Liver (tissue), 3 donors: ENCODE measurements around the gene ABCA3.

ENCODE experiments used
- ATF3 ChIP-seq: IDR thresholded peaks from 2 replicates; pipeline ENCODE4 v1.6.1; 2016; ENCODE audit warnings: antibody characterized with exemption
- CTCF ChIP-seq: fragments of 150-350 bp; IDR thresholded peaks from 2 replicates; pipeline ENCODE4 v1.5.1; 2017; ENCODE audit warnings: improper control_type of control experiment, low read depth, low read length; ENCODE audit not compliant: missing input control
- EGR1 ChIP-seq, 2 donors: IDR thresholded peaks; 2 replicates each; pipeline ENCODE4 v1.6.1; 2016 to 2018; ENCODE audit warnings: antibody characterized with exemption in 2 of 2, low read depth in 2 of 2
- FOXA1 ChIP-seq: IDR thresholded peaks from 2 replicates; pipeline ENCODE4 v1.6.1; 2016; ENCODE audit warnings: antibody characterized with exemption
- GABPA ChIP-seq, 2 donors: IDR thresholded peaks in 1 of 2; conservative IDR thresholded peaks in 1 of 2; 2 replicates each; pipeline ENCODE4 v1.6.1; 2016; ENCODE audit warnings: antibody characterized with exemption in 2 of 2, mild to moderate bottlenecking in 1 of 2, moderate library complexity in 1 of 2
- JUND ChIP-seq, 2 donors: IDR thresholded peaks; 2 replicates each; pipeline ENCODE4 v1.6.1; 2016; ENCODE audit warnings: antibody characterized with exemption in 2 of 2
- NR2F2 ChIP-seq: IDR thresholded peaks from 2 replicates; pipeline ENCODE4 v1.6.1; 2016; ENCODE audit warnings: antibody characterized with exemption
- RAD21 ChIP-seq, 2 donors: IDR thresholded peaks; 2 replicates each; pipeline ENCODE4 v1.6.1; 2016; ENCODE audit warnings: antibody characterized with exemption in 2 of 2, mild to moderate bottlenecking in 2 of 2
- TAF1 ChIP-seq: conservative IDR thresholded peaks from 2 replicates; pipeline ENCODE4 v1.6.1; 2016; ENCODE audit warnings: antibody characterized with exemption, mild to moderate bottlenecking
- YY1 ChIP-seq: IDR thresholded peaks from 2 replicates; pipeline ENCODE4 v1.6.1; 2016; ENCODE audit warnings: antibody characterized with exemption, mild to moderate bottlenecking
- ZBTB33 ChIP-seq: IDR thresholded peaks from 2 replicates; pipeline ENCODE4 v1.6.1; 2016; ENCODE audit warnings: antibody characterized with exemption
- TF ChIP-seq, protein P1 (sequence below): IDR thresholded peaks from 2 replicates; pipeline ENCODE4 v1.6.1; 2016; ENCODE audit warnings: antibody characterized with exemption
- donor health status: healthy.
- donor health status: healthy.

- TF ChIP-seq FOXA1: no peak
- TF ChIP-seq, protein P1, sequence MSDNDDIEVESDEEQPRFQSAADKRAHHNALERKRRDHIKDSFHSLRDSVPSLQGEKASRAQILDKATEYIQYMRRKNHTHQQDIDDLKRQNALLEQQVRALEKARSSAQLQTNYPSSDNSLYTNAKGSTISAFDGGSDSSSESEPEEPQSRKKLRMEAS: no peak
- TF ChIP-seq EGR1 (IDR thresholded peaks at IDR 0.05; ENCODE audit: low read depth in 2 of 2): no peak
- TF ChIP-seq CTCF: no peak
- TF ChIP-seq TAF1: no peak
- no peak for TF ChIP-seq RAD21 (IDR thresholded peaks at IDR 0.05)
- TF ChIP-seq ZBTB33: no peak
- TF ChIP-seq ATF3: no peak
- no peak for TF ChIP-seq NR2F2
- TF ChIP-seq GABPA (IDR thresholded peaks at IDR 0.05 in 1 of 2, conservative IDR thresholded peaks at IDR 0.05 in 1 of 2): no peak
- TF ChIP-seq JUND (IDR thresholded peaks at IDR 0.05): no peak
- TF ChIP-seq YY1: no peak
Observed at GRCh38 chr16:2331199-2331930, 9.2 kb downstream of the ABCA3 start.
